H9 (cell line): ENCODE results near the gene LMF1. TPM values are rescaled to one million over a fixed set of nuclear protein-coding genes. Genes with fewer than 3 reads are reported as not detected.

Experiments used
- DNase-seq: peaks from one replicate; pipeline ENCODE4 v3.0.0-alpha.2; 2017
- H2AFZ ChIP-seq: one replicate; pipeline ENCODE4 v1.6.1; 2013; ENCODE audit warnings: mild to moderate bottlenecking, low read length, control low read depth, moderate library complexity
- H2AK5ac ChIP-seq: 2 replicates; pipeline ENCODE4 v1.6.1; 2013; ENCODE audit warnings: low read length, control low read depth, mixed read lengths; ENCODE audit not compliant: insufficient read length
- H2BK120ac ChIP-seq: one replicate; pipeline ENCODE4 v1.6.1; 2013; ENCODE audit warnings: low read depth, mild to moderate bottlenecking, low read length, control low read depth, inconsistent platforms; ENCODE audit not compliant: poor library complexity, severe bottlenecking
- H2BK12ac ChIP-seq: 2 replicates; pipeline ENCODE4 v1.6.1; 2013; ENCODE audit warnings: low read length, control low read depth, mixed read lengths, low read depth; ENCODE audit not compliant: insufficient read length
- H2BK15ac ChIP-seq: 2 replicates; pipeline ENCODE4 v1.6.1; 2013; ENCODE audit warnings: low read depth, low read length, control low read depth
- H2BK20ac ChIP-seq: one replicate; pipeline ENCODE4 v1.6.1; 2013; ENCODE audit warnings: low read depth, mild to moderate bottlenecking, low read length, control low read depth, inconsistent platforms; ENCODE audit not compliant: poor library complexity, severe bottlenecking
- H2BK5ac ChIP-seq: 2 replicates; pipeline ENCODE4 v1.6.1; 2013; ENCODE audit warnings: low read length, control low read depth, mixed read lengths; ENCODE audit not compliant: insufficient read length
- H3K14ac ChIP-seq: 2 replicates; pipeline ENCODE4 v1.6.1; 2013; ENCODE audit warnings: low read length, control low read depth; ENCODE audit not compliant: insufficient read depth
- H3K18ac ChIP-seq: 2 replicates; pipeline ENCODE4 v1.6.1; 2013; ENCODE audit warnings: low read depth, mild to moderate bottlenecking, mixed read lengths, low read length, control low read depth; ENCODE audit not compliant: insufficient read length
- H3K23ac ChIP-seq: 2 replicates; pipeline ENCODE4 v1.6.1; 2013; ENCODE audit warnings: low read length, control low read depth, mixed read lengths, low read depth; ENCODE audit not compliant: insufficient read length
- H3K23me2 ChIP-seq: 2 replicates; pipeline ENCODE4 v1.6.1; 2013; ENCODE audit warnings: low read depth, mild to moderate bottlenecking, mixed read lengths, low read length, control low read depth; ENCODE audit not compliant: insufficient read length, poor library complexity, severe bottlenecking
- H3K27ac ChIP-seq: 2 replicates; pipeline ENCODE4 v1.5.1; 2013; ENCODE audit warnings: low read length, control low read depth, mixed read lengths, low read depth; ENCODE audit not compliant: insufficient read length
- H3K27me3 ChIP-seq: 2 replicates; pipeline ENCODE4 v1.6.1; 2013; ENCODE audit warnings: low read length, control low read depth, inconsistent platforms; ENCODE audit not compliant: insufficient read depth
- H3K4ac ChIP-seq: 2 replicates; pipeline ENCODE4 v1.6.1; 2013; ENCODE audit warnings: low read depth, mild to moderate bottlenecking, control low read depth, inconsistent platforms, low read length, moderate library complexity
- H3K4me1 ChIP-seq: 2 replicates; pipeline ENCODE4 v1.6.1; 2013; ENCODE audit warnings: low read length, control low read depth, inconsistent platforms; ENCODE audit not compliant: insufficient read depth
- H3K4me2 ChIP-seq: 2 replicates; pipeline ENCODE4 v1.6.1; 2013; ENCODE audit warnings: low read length, control low read depth, mixed read lengths; ENCODE audit not compliant: insufficient read length, insufficient read depth
- H3K56ac ChIP-seq: 2 replicates; pipeline ENCODE4 v1.6.1; 2013; ENCODE audit warnings: low read depth, mild to moderate bottlenecking, mixed read lengths, low read length, control low read depth; ENCODE audit not compliant: insufficient read length
- H3K79me1 ChIP-seq: 2 replicates; pipeline ENCODE4 v1.6.1; 2013; ENCODE audit warnings: low read depth, mild to moderate bottlenecking, moderate library complexity, low read length, control low read depth, inconsistent platforms; ENCODE audit not compliant: insufficient read depth, poor library complexity, severe bottlenecking
- H3K79me2 ChIP-seq: 2 replicates; pipeline ENCODE4 v1.6.1; 2013; ENCODE audit warnings: low read length, control low read depth, inconsistent platforms; ENCODE audit not compliant: insufficient read depth
- H3K9ac ChIP-seq: 2 replicates; pipeline ENCODE4 v1.6.1; 2013; ENCODE audit warnings: low read length, control low read depth, mixed read lengths; ENCODE audit not compliant: insufficient read length; ENCODE audit errors: extremely low read depth
- H3K9me3 ChIP-seq: one replicate; pipeline ENCODE4 v1.6.1; 2013; ENCODE audit warnings: low read depth, low read length, inconsistent platforms; ENCODE audit not compliant: control insufficient read depth
- H3T11ph ChIP-seq: one replicate; pipeline ENCODE4 v1.6.1; 2013; ENCODE audit warnings: mild to moderate bottlenecking, low read length, control low read depth, inconsistent platforms
- H4K20me1 ChIP-seq: one replicate; pipeline ENCODE4 v1.6.1; 2013; ENCODE audit not compliant: control insufficient read depth, insufficient read length, insufficient read depth
- H4K5ac ChIP-seq: 2 replicates; pipeline ENCODE4 v1.6.1; 2013; ENCODE audit warnings: low read depth, mild to moderate bottlenecking, mixed read lengths, low read length, control low read depth; ENCODE audit not compliant: insufficient read length
- H4K8ac ChIP-seq: replicated peaks from 2 replicates; pipeline ENCODE4 v1.6.1; 2013; ENCODE audit warnings: low read length, control low read depth, mixed read lengths, low read depth; ENCODE audit not compliant: insufficient read length
- H4K91ac ChIP-seq: 2 replicates; pipeline ENCODE4 v1.6.1; 2013; ENCODE audit warnings: low read depth, mild to moderate bottlenecking, moderate library complexity, mixed read lengths, low read length, control low read depth; ENCODE audit not compliant: insufficient read length
- H3K27ac Mint-ChIP-seq, 3 experiments: 2 replicates in 2 of 3; 3 replicates in 1 of 3; pipeline ENCODE4 v1.8.0; 2020 to 2021; ENCODE audit warnings: mixed read lengths in 3 of 3, mild to moderate bottlenecking in 1 of 3, moderate library complexity in 1 of 3
- H3K27me3 Mint-ChIP-seq: 2 replicates; pipeline ENCODE4 v1.8.0; 2021; ENCODE audit warnings: low read depth, mild to moderate bottlenecking, moderate library complexity, mixed read lengths
- H3K36me3 Mint-ChIP-seq, 3 experiments: 2 replicates in 2 of 3; 3 replicates in 1 of 3; pipeline ENCODE4 v1.8.0; 2020 to 2021; ENCODE audit warnings: low read depth in 3 of 3, mixed read lengths in 3 of 3; ENCODE audit not compliant: insufficient read depth in 1 of 3
- H3K4me1 Mint-ChIP-seq, 2 experiments: 2 replicates each; pipeline ENCODE4 v1.8.0; 2020; ENCODE audit warnings: mixed read lengths in 2 of 2
- H3K4me3 Mint-ChIP-seq, 2 experiments: 2 replicates in 1 of 2; 3 replicates in 1 of 2; pipeline ENCODE4 v1.8.0; 2020 to 2021; ENCODE audit warnings: mild to moderate bottlenecking in 2 of 2, mixed read lengths in 2 of 2, moderate library complexity in 1 of 2
- H3K9me3 Mint-ChIP-seq, 2 experiments: 2 replicates in 1 of 2; 3 replicates in 1 of 2; pipeline ENCODE4 v1.8.0; 2020; ENCODE audit warnings: mild to moderate bottlenecking in 2 of 2, mixed read lengths in 2 of 2, moderate library complexity in 1 of 2
- CTCF ChIP-seq: fragments of 200-600 bp; sonication (generic); conservative IDR thresholded peaks from 3 replicates; pipeline ENCODE4 v1.8.0; 2021; ENCODE audit warnings: antibody characterized with exemption, mild to moderate bottlenecking
- WGBS: extraction: QIAGEN DNeasy Blood & Tissue Kit; methylation state at CpG from one replicate; pipeline ENCODE4 v1.1.7; 2013; ENCODE audit warnings: missing lambda C conversion rate, low lambda C conversion rate, mixed read lengths; ENCODE audit not compliant: insufficient read length; ENCODE audit errors: extremely low coverage; 5-methylcytosine and 5-hydroxymethylcytosine counted together
- total RNA-seq: library from RNA; stranded (reverse); gene quantifications from 2 replicates; pipeline ENCODE4 v1.2.1, GENCODE V29; 2021

Gene LMF1
- total RNA-seq, 1 experiment from 2014 or later, result 7.1 TPM

DNA sequence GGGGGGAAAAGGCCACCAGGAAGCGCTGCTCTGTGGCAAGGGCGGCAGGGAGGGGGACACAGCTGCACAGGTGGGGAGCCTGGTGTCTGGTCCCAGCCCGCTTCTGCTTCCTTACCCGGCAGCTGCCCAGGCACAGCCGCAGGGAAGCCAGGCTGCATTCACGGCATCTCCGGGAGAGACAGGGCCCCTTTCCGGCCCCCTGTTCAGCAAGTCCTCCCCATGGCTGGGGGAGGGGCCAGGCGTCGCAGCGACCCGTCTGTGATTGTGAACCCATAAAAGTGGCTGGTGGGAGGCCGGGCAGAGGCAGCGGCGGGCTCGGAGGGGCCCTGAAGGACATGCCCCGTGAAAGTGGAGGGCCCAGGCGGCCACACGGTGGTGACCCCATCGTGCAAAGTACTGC lies 39.5 kb upstream of the LMF1 start:
- no peak overlapping the region for H3K4me2 ChIP-seq
- H3K36me3 Mint-ChIP-seq, result no peaks in the 10 kb centered on the region
- H3K4me3 Mint-ChIP-seq, result no peak overlapping the region
- H3K23ac ChIP-seq, result no peak overlapping the region
- no peaks in the 10 kb centered on the region for H3K9me3 ChIP-seq
- H3K9me3 Mint-ChIP-seq, result no peaks in the 10 kb centered on the region; a peak in 1 of 5 replicates
- no peaks in the 10 kb centered on the region for H3K23me2 ChIP-seq
- peaks cover 4% of the 10 kb centered on the region; the same call in 1 of the 2 replicates for H3K27me3 Mint-ChIP-seq
- no peak for DNase-seq
- H3K9ac ChIP-seq, result no peak overlapping the region
- H2BK120ac ChIP-seq, result no peak overlapping the region
- H3K27ac Mint-ChIP-seq, result no peak overlapping the region
- no peak overlapping the region for H2BK20ac ChIP-seq
- peaks cover 0 to 3% of the 10 kb centered on the region in 2 experiments; a peak in 1 of 4 replicates for H3K4me1 Mint-ChIP-seq
- no CpG with 5 or more reads among the region's 20 CpGs for WGBS
- H3K56ac ChIP-seq, result no peak overlapping the region
- no peak overlapping the region for H4K91ac ChIP-seq
- H4K20me1 ChIP-seq, result no peaks in the 10 kb centered on the region
- H4K8ac ChIP-seq, result no peak overlapping the region
- H2BK5ac ChIP-seq, result no peak overlapping the region
- no peaks in the 10 kb centered on the region for H3K4me1 ChIP-seq
- no peak overlapping the region for H3K4ac ChIP-seq
- H4K5ac ChIP-seq, result no peak overlapping the region
- no peaks in the 10 kb centered on the region for H3K27me3 ChIP-seq
- no peak overlapping the region for H3K18ac ChIP-seq
- H3T11ph ChIP-seq, result no peak overlapping the region
- H3K79me2 ChIP-seq, result no peaks in the 10 kb centered on the region
- H2BK15ac ChIP-seq, result no peak overlapping the region
- H2AFZ ChIP-seq, result no peak overlapping the region
- no peak overlapping the region for H3K14ac ChIP-seq
- TF ChIP-seq CTCF, result no peak
- no peak overlapping the region for H3K27ac ChIP-seq
- no peak overlapping the region for H2BK12ac ChIP-seq
- no peaks in the 10 kb centered on the region for H3K79me1 ChIP-seq
- no peak overlapping the region for H2AK5ac ChIP-seq
